Measurements from ENCODE around the gene SCNN1B.

SCNN1B gene

GRCh38 chr16:23407436-23408127 is 105.5 kb downstream of the SCNN1B start:
- DNase-seq (ENCODE audit: low read depth in 2 of 2) = no peak

- no peak for DNase-seq (ENCODE audit: low read depth in 2 of 2)
Observed at GRCh38 chr16:23408242-23408822, 106.2 kb downstream of the SCNN1B start.

- no peak for DNase-seq (ENCODE audit: low read depth in 2 of 2)
Observed at GRCh38 chr16:23408823-23409298, 106.8 kb downstream of the SCNN1B start.

GRCh38 chr16:23409522-23409921 is 107.4 kb downstream of the SCNN1B start:
- no peak for DNase-seq (ENCODE audit: low read depth in 2 of 2)

- DNase-seq (ENCODE audit: low read depth in 2 of 2) = no peak
Observed at GRCh38 chr16:23410176-23410575, 108.1 kb downstream of the SCNN1B start.

GRCh38 chr16:23414731-23415130 is 112.6 kb downstream of the SCNN1B start:
- no peak for DNase-seq (ENCODE audit: low read depth in 2 of 2)

GRCh38 chr16:23416816-23417215 is 114.7 kb downstream of the SCNN1B start:
- DNase-seq (ENCODE audit: low read depth in 2 of 2) = no peak

- DNase-seq (ENCODE audit: low read depth in 2 of 2) = no peak
Observed at GRCh38 chr16:23420011-23420410, 117.9 kb downstream of the SCNN1B start.

GRCh38 chr16:23423496-23424049 is 121.5 kb downstream of the SCNN1B start:
- no peak for DNase-seq (ENCODE audit: low read depth in 2 of 2)

- DNase-seq (ENCODE audit: low read depth in 2 of 2) = no peak
Observed at GRCh38 chr16:23424292-23424958, 122.3 kb downstream of the SCNN1B start.

GRCh38 chr16:23428351-23428750 is 126.2 kb downstream of the SCNN1B start:
- no peak for DNase-seq (ENCODE audit: low read depth in 2 of 2)

All from stimulated activated CD8-positive, alpha-beta memory T cell treated with anti-CD3 and anti-CD28 coated beads, Interleukin-15, amount 100 ng/mL, for 48 hours (primary cell).